Smooth muscle cell (in vitro differentiated cells): ENCODE results near the gene CYP4F3. TPM values are rescaled to one million over a fixed set of nuclear protein-coding genes. Genes with fewer than 3 reads are reported as not detected.
"Not testable (repeated sequence)": the region's sequence is repeated elsewhere in the genome, so short reads cannot be mapped to it uniquely, and the experiment has no call there.

Experiments
- DNase-seq: peaks from one replicate; lab custom pipeline; 2025; ENCODE audit not compliant: unreplicated experiment; lab: John Stamatoyannopoulos, UW
- H2AFZ ChIP-seq: fragments of 200-600 bp; sonication (generic); 2 replicates; pipeline ENCODE4 v1.6.0; 2016; ENCODE audit warnings: antibody characterized with exemption, low read depth, mild to moderate bottlenecking
- H3F3A ChIP-seq: fragments of 200-600 bp; sonication (generic); 2 replicates; pipeline ENCODE4 v1.6.0; 2017; ENCODE audit warnings: antibody characterized with exemption, low read depth
- H3K27ac ChIP-seq: fragments of 200-600 bp; sonication (generic); 2 replicates; pipeline ENCODE4 v1.5.1; 2016; ENCODE audit warnings: low read depth, mild to moderate bottlenecking
- H3K27me3 ChIP-seq: fragments of 200-600 bp; sonication (generic); 2 replicates; pipeline ENCODE4 v1.6.1; 2016; ENCODE audit warnings: low read depth, mild to moderate bottlenecking
- H3K36me3 ChIP-seq: fragments of 200-600 bp; sonication (generic); 2 replicates; pipeline ENCODE4 v1.5.1; 2016; ENCODE audit warnings: low read depth
- H3K4me1 ChIP-seq: fragments of 200-600 bp; sonication (generic); 2 replicates; pipeline ENCODE4 v1.5.1; 2016; ENCODE audit warnings: low read depth
- H3K4me2 ChIP-seq: fragments of 200-600 bp; sonication (generic); 2 replicates; pipeline ENCODE4 v1.6.0; 2016; ENCODE audit warnings: mild to moderate bottlenecking
- H3K4me3 ChIP-seq: fragments of 200-600 bp; sonication (generic); 2 replicates; pipeline ENCODE4 v1.5.1; 2016; ENCODE audit warnings: mild to moderate bottlenecking
- H3K79me2 ChIP-seq: fragments of 200-600 bp; sonication (generic); 2 replicates; pipeline ENCODE4 v1.6.0; 2016; ENCODE audit warnings: low read depth, mild to moderate bottlenecking
- H3K9ac ChIP-seq: fragments of 200-600 bp; sonication (generic); 2 replicates; pipeline ENCODE4 v1.6.0; 2016; ENCODE audit warnings: low read depth
- H3K9me3 ChIP-seq: fragments of 200-600 bp; sonication (generic); replicated peaks from 2 replicates; pipeline ENCODE4 v1.5.1; 2016; ENCODE audit warnings: low read depth
- H4K20me1 ChIP-seq: fragments of 200-600 bp; sonication (generic); 2 replicates; pipeline ENCODE4 v1.6.0; 2016; ENCODE audit warnings: low read depth
- WGBS: methylation state at CpG from one replicate; pipeline ENCODE4 v1.1.7; 2016; ENCODE audit warnings: low lambda C conversion rate; 5-methylcytosine and 5-hydroxymethylcytosine counted together
- polyA plus RNA-seq: library from polyadenylated mRNA; unstranded; fragments of >200 nt; fragmentation: Nextera tagmentation; extraction: Ambion mirVana; gene quantifications from 2 replicates; pipeline ENCODE4 v1.2.1, GENCODE V29; 2016
- total RNA-seq: library from RNA; depleted of rRNA; stranded (reverse); fragments of >200 nt; gene quantifications from 2 replicates; pipeline ENCODE4 v1.2.3, GENCODE V29; 2014
- TF ChIP-seq, protein P1 (sequence below): fragments of 200-600 bp; sonication (generic); IDR thresholded peaks from 2 replicates; pipeline ENCODE4 v1.5.1; 2017; ENCODE audit warnings: borderline replicate concordance, mild to moderate bottlenecking, antibody characterized with exemption; ENCODE audit not compliant: insufficient read depth, poor library complexity, severe bottlenecking

CYP4F3 gene
- total and polyA plus RNA-seq, 2 experiments from 2014 or later: not detected

DNA sequence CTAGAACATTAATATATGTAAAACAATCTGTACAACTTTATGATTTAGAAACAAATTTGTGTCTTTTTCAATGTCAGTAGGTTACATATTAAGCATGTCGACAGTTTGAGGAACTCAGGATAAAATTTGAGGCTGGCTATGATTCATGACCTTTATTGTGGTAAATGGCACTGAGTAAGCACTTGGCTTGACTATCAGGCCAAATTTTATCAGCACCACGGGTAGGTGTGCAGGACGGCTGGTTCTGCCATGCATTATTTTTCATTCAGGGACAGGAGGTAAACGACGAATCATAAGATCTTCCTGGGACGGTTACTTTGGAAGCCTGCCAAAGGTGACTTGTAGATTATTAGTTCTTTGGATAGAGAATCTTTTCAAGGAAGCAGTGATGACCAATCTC lies 45.6 kb upstream of the CYP4F3 start:
- Histone ChIP-seq H3K4me1 (no peaks in the 10 kb centered on the region), H3F3A (no peaks in the 10 kb centered on the region), H3K9ac (no peak overlapping the region), H3K27ac (no peak overlapping the region), H3K36me3 (no peaks in the 10 kb centered on the region), H4K20me1 (no peaks in the 10 kb centered on the region), H3K79me2 (no peaks in the 10 kb centered on the region), H3K9me3 (peaks cover 4% of the 10 kb centered on the region), H3K4me2 (no peak overlapping the region), H3K4me3 (no peak overlapping the region), H2AFZ (no peak overlapping the region), H3K27me3 (no peaks in the 10 kb centered on the region)
- 64% methylated on average over 6 of the region's 6 CpGs for WGBS
- DNase-seq: no peak
- TF ChIP-seq, protein P1, sequence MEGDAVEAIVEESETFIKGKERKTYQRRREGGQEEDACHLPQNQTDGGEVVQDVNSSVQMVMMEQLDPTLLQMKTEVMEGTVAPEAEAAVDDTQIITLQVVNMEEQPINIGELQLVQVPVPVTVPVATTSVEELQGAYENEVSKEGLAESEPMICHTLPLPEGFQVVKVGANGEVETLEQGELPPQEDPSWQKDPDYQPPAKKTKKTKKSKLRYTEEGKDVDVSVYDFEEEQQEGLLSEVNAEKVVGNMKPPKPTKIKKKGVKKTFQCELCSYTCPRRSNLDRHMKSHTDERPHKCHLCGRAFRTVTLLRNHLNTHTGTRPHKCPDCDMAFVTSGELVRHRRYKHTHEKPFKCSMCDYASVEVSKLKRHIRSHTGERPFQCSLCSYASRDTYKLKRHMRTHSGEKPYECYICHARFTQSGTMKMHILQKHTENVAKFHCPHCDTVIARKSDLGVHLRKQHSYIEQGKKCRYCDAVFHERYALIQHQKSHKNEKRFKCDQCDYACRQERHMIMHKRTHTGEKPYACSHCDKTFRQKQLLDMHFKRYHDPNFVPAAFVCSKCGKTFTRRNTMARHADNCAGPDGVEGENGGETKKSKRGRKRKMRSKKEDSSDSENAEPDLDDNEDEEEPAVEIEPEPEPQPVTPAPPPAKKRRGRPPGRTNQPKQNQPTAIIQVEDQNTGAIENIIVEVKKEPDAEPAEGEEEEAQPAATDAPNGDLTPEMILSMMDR: no peak

DNA sequence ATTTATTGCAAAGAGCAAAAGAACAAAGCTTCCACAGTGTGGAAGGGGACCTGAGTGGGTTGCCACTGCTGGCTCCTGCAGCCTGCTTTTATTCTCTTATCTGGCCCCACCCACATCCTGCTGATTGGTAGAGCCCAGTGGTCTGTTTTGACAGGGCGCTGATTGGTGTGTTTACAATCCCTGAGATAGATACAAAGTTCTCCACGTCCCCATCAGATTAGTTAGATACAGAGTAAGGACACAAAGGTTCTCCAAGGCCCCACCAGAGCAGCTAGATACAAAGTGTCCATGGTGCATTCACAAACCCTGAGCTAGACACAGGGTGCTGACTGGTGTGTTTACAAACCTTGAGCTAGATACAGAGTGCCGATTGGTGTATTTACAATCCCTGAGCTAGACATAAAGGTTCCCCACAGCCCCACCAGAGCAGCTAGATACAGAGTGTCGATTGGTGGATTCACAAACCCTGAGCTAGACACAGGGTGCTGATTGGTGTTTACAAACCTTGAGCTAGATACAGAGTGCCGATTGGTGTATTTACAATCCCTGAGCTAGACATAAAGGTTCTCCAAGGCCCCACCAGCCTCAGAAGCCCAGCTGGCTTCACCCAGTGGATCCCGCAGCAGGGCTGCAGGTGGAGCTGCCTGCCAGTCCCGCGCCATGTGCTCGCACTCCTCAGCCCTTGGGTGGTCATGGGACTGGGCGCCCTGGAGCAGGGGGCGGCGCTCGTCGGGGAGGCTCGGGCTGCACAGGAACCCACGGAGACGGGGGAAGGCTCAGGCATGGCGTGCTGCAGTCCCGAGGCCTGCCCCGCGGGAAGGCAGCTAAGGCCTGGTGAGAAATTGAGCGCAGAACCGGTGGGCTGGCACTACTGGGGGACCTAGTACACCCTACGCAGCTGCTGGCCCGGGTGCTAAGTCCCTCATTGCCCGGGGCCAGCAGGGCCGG lies 32.4 kb upstream of the CYP4F3 start:
- H3F3A ChIP-seq, H3K9ac ChIP-seq, H3K27me3 ChIP-seq, H2AFZ ChIP-seq, DNase-seq, H4K20me1 ChIP-seq, H3K4me3 ChIP-seq, H3K4me1 ChIP-seq, H3K27ac ChIP-seq, H3K4me2 ChIP-seq, H3K9me3 ChIP-seq, H3K36me3 ChIP-seq, H3K79me2 ChIP-seq: not testable (repeated sequence)
- 78% methylated on average over 24 of the region's 27 CpGs for WGBS

DNA sequence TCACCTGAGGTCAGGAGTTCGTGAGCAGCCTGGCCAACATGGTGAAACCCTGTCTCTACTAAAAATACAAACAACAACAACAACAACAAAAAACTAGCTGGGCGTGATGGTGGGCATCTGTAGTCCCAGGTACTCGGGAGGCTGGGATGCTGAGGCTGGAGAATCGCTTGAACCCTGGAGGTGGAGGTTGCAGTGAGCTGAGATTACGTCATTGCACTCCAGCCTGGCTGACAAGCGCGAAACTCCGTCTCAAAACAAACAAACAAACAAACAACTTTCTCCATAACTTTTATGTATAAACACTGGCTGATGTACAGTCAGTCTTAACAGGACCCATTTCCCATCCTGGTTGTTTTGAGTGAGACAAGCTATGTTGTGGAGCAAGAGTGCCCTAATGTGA lies 31.4 kb upstream of the CYP4F3 start:
- DNase-seq: no peak
- Histone ChIP-seq H3K9me3 (peaks cover 4% of the 10 kb centered on the region), H2AFZ (no peak overlapping the region), H3K36me3 (no peaks in the 10 kb centered on the region), H3K27ac (no peak overlapping the region), H3K27me3 (no peaks in the 10 kb centered on the region), H3K4me3 (no peak overlapping the region), H3F3A (no peaks in the 10 kb centered on the region), H4K20me1 (no peaks in the 10 kb centered on the region), H3K79me2 (no peaks in the 10 kb centered on the region), H3K4me2 (no peak overlapping the region), H3K4me1 (no peaks in the 10 kb centered on the region), H3K9ac (no peak overlapping the region)
- whole genome bisulfite sequencing: 66% methylated on average over 8 of the region's 8 CpGs
- TF ChIP-seq, protein P1: no peak

DNA sequence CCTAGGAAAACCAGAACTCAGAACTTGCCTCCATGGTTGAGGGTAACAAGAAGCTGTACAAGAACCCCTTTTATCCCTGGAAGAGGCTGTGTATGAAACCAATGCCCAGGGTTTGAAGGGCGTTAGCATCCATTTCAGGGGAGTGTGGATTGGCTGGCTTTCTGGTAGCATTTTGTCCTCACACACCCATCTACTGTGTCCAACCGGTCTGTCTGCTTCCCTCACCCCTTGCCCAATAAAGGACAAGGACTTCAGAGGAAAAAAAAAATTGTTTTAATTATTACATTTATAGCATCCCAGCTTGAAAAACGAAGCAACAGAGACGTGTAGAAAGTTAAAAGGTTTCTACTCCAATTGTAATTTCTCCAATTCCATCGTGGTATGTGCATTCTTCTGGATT lies 28.4 kb upstream of the CYP4F3 start:
- no peaks in the 10 kb centered on the region for H3K79me2 ChIP-seq
- H3K27me3 ChIP-seq: no peaks in the 10 kb centered on the region
- no peak for DNase-seq
- no peaks in the 10 kb centered on the region for H3K36me3 ChIP-seq
- no peaks in the 10 kb centered on the region for H3K9me3 ChIP-seq
- H3K4me1 ChIP-seq: no peaks in the 10 kb centered on the region
- H3K4me2 ChIP-seq: no peak overlapping the region
- no peaks in the 10 kb centered on the region for H4K20me1 ChIP-seq
- no peaks in the 10 kb centered on the region for H3F3A ChIP-seq
- TF ChIP-seq, protein P1: no peak
- no peak overlapping the region for H3K9ac ChIP-seq
- H3K27ac ChIP-seq: no peak overlapping the region
- no peak overlapping the region for H2AFZ ChIP-seq
- no peak overlapping the region for H3K4me3 ChIP-seq
- WGBS: 45% methylated on average over 5 of the region's 5 CpGs
